Esophagus squamous epithelium (tissue), 4 donors: ENCODE measurements around the gene PRSS50.

Experiments used
- CTCF ChIP-seq, 6 experiments: fragments of 450-650 bp in 4 of 6; fragments of 200-600 bp in 2 of 6; sonication (generic) in 2 of 6; IDR thresholded peaks; one replicate each; pipeline ENCODE4 v1.5.1; 2016 to 2019; ENCODE audit warnings: antibody characterized with exemption in 6 of 6, mild to moderate bottlenecking in 4 of 6, moderate library complexity in 4 of 6
- POLR2A ChIP-seq, 4 donors: fragments of 450-650 bp; IDR thresholded peaks; one replicate each; pipeline ENCODE4 v1.6.1; 2017; ENCODE audit warnings: antibody characterized with exemption in 4 of 4, mild to moderate bottlenecking in 4 of 4, moderate library complexity in 3 of 4

- no peak for TF ChIP-seq POLR2A (IDR thresholded peaks at IDR 0.05)
- TF ChIP-seq CTCF (IDR thresholded peaks at IDR 0.05): no peak
These were observed 38.0 kb upstream of the PRSS50 start for GRCh38 chr3:46755646-46756045.
